Suprapubic skin (tissue), 4 donors: Measurements from ENCODE around the gene ENO4.

Experiments
- CTCF ChIP-seq, 2 donors: fragments of 200-600 bp in 1 of 2; fragments of 450-650 bp in 1 of 2; sonication (generic) in 1 of 2; IDR thresholded peaks; one replicate each; pipeline ENCODE4 v1.5.1; 2016 to 2019; ENCODE audit warnings: antibody characterized with exemption in 2 of 2, mild to moderate bottlenecking in 1 of 2, moderate library complexity in 1 of 2
- EP300 ChIP-seq: sonication (generic); formaldehyde crosslinking; IDR thresholded peaks from one replicate; pipeline ENCODE4 v1.6.1; 2017; ENCODE audit warnings: antibody characterized with exemption
- POLR2A ChIP-seq, 2 donors: fragments of 450-650 bp; IDR thresholded peaks; one replicate each; pipeline ENCODE4 v1.6.1; 2017; ENCODE audit warnings: antibody characterized with exemption in 2 of 2, mild to moderate bottlenecking in 2 of 2, moderate library complexity in 2 of 2
- POLR2AphosphoS5 ChIP-seq, 3 donors: sonication (generic); formaldehyde crosslinking; IDR thresholded peaks; one replicate each; pipeline ENCODE4 v1.6.1; 2017; ENCODE audit warnings: antibody characterized with exemption in 3 of 3

- TF ChIP-seq CTCF (IDR thresholded peaks at IDR 0.05), result no peak
- no peak for TF ChIP-seq POLR2A (IDR thresholded peaks at IDR 0.05)
- TF ChIP-seq EP300, result no peak
- no peak for TF ChIP-seq POLR2AphosphoS5 (IDR thresholded peaks at IDR 0.05)
Observed at GRCh38 chr10:116868198-116868676, 18.9 kb downstream of the ENO4 start.
